ENCODE measurements around the gene ZBTB2. TPM values are rescaled to one million over a fixed set of nuclear protein-coding genes. Genes with fewer than 3 reads are reported as not detected.
A peak's percentile ranks its signal among the peaks of the same experiment; 100 is the strongest.

Gene ZBTB2
- polyA plus RNA-seq, 1 of the 3 experiments (the other 2 are of a cell fraction): 6.7 TPM

DNA sequence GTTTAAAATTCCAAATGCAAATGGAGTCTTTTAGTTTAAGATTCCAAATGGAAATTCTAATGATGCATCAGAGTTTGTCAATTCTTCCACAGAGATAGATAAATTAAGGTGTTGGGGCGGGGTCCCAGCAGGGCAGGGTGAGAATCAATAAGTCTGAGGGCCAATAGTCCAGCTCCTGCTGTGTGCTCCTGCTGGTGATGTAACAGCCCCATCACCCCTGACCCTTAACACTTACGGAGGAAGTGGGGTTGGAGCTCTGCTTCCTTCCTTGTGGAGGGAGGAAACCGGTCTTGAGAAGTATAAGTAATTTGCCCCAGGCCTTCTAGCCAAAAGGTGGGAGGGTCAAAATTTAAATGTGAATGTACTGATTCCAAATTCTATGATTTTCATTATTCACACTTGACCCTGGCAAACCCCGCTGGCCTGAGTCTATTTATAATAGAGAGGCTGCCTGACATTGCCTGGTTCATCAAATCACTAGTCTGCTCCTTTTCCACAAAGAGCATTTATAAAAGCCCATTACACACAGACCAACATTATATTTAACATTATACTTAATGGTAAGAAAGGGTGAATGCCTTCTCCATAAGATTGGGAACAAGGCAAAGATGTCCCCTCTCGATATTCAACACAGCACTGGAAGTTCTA is 17.2 kb downstream of the ZBTB2 start:
- CTCF ChIA-PET: interaction anchor here (0.6 to 1.5 kb wide), 2 partner anchors 50 to 1052 kb away, joined by 3 to 4 read pairs; no protein-coding TSS in a partner anchor
- Histone ChIP-seq H3K4me1 (ENCODE audit: control insufficient read depth in 1 of 2, insufficient read depth in 2 of 2, low read depth in 1 of 2, low read length in 1 of 2) (peaks cover 0 to 11% of the 10 kb centered on the region in 2 experiments; a peak in 2 of 4 replicates), H3K4me3 (ENCODE audit: low read depth in 2 of 2, low read length in 1 of 2) (no peak overlapping the region), H3K36me3 (replicated peaks in 1 of 2; ENCODE audit: control insufficient read depth in 1 of 2, insufficient read depth in 2 of 2, low read length in 1 of 2) (peaks cover 10 to 18% of the 10 kb centered on the region in 2 experiments), H3K9me2 (no peaks in the 10 kb centered on the region), H3F3A (replicated peaks; ENCODE audit: insufficient read depth) (peaks cover 18% of the 10 kb centered on the region), H3K79me2 (ENCODE audit: insufficient read depth) (peaks cover 53% of the 10 kb centered on the region), H2AFZ (ENCODE audit: low read depth) (no peak overlapping the region), H3K27me3 (ENCODE audit: insufficient read depth) (no peaks in the 10 kb centered on the region), H4K20me1 (ENCODE audit: insufficient read depth) (no peaks in the 10 kb centered on the region), H3K9me3 (no peaks in the 10 kb centered on the region), H3K9ac (no peak overlapping the region), H3K27ac (ENCODE audit: low read depth in 2 of 2, low read length in 1 of 2) (0 out of 4 replicates have a peak overlapping the region, but pooled peaks of 1 of the 2 experiments have one; percentile 8), H3K4me2 (no peak overlapping the region)
- TF ChIP-seq SMC3 (IDR thresholded peaks at IDR 0.05; ENCODE audit: low read depth, low read length) (no peak), TAF1 (IDR thresholded peaks at IDR 0.05; ENCODE audit: borderline replicate concordance, low read depth, low read length) (no peak)
- 96% methylated on average over 5 of the region's 5 CpGs for WGBS (ENCODE audit: low lambda C conversion rate)
- POLR2A ChIA-PET: interaction anchor here (1.2 to 1.6 kb wide), 2 partner anchors 14 to 16 kb away, joined by 3 to 6 read pairs; no protein-coding TSS in a partner anchor
- no peak for DNase-seq

GRCh38 chr6:151372164-151372563 is 19.2 kb downstream of the ZBTB2 start:
- 97% methylated on average over 5 of the region's 5 CpGs for WGBS (ENCODE audit: low lambda C conversion rate)
- TF ChIP-seq IRF3 (IDR thresholded peaks at IDR 0.05; ENCODE audit: low read depth, low read length): no peak
- TF ChIP-seq RXRA (IDR thresholded peaks at IDR 0.05; ENCODE audit: borderline replicate concordance, low read depth): no peak
- TF ChIP-seq EP300 (IDR thresholded peaks at IDR 0.05; ENCODE audit: borderline replicate concordance in 1 of 2, low read depth in 1 of 2, low read length in 1 of 2): no peak
- no peak for TF ChIP-seq FOXM1 (IDR thresholded peaks at IDR 0.05; ENCODE audit: low read depth)
- TF ChIP-seq, protein P1, sequence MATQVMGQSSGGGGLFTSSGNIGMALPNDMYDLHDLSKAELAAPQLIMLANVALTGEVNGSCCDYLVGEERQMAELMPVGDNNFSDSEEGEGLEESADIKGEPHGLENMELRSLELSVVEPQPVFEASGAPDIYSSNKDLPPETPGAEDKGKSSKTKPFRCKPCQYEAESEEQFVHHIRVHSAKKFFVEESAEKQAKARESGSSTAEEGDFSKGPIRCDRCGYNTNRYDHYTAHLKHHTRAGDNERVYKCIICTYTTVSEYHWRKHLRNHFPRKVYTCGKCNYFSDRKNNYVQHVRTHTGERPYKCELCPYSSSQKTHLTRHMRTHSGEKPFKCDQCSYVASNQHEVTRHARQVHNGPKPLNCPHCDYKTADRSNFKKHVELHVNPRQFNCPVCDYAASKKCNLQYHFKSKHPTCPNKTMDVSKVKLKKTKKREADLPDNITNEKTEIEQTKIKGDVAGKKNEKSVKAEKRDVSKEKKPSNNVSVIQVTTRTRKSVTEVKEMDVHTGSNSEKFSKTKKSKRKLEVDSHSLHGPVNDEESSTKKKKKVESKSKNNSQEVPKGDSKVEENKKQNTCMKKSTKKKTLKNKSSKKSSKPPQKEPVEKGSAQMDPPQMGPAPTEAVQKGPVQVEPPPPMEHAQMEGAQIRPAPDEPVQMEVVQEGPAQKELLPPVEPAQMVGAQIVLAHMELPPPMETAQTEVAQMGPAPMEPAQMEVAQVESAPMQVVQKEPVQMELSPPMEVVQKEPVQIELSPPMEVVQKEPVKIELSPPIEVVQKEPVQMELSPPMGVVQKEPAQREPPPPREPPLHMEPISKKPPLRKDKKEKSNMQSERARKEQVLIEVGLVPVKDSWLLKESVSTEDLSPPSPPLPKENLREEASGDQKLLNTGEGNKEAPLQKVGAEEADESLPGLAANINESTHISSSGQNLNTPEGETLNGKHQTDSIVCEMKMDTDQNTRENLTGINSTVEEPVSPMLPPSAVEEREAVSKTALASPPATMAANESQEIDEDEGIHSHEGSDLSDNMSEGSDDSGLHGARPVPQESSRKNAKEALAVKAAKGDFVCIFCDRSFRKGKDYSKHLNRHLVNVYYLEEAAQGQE (IDR thresholded peaks at IDR 0.05; ENCODE audit: low read depth, low read length): no peak
- no peak for TF ChIP-seq USF2 (IDR thresholded peaks at IDR 0.05; ENCODE audit: borderline replicate concordance, low read depth, low read length)
- no peak for TF ChIP-seq RAD21 (IDR thresholded peaks at IDR 0.05; ENCODE audit: low read length)
- TF ChIP-seq RFX5 (IDR thresholded peaks at IDR 0.05; ENCODE audit: low read length): no peak
- no peak for TF ChIP-seq FOSL2 (IDR thresholded peaks at IDR 0.05; ENCODE audit: borderline replicate concordance, low read depth)
- TF ChIP-seq PBX3 (IDR thresholded peaks at IDR 0.05): no peak
- Histone ChIP-seq H3K9ac (no peak overlapping the region), H3K36me3 (replicated peaks in 1 of 2; ENCODE audit: control insufficient read depth in 1 of 2, insufficient read depth in 2 of 2, low read length in 1 of 2) (peaks cover 10 to 22% of the 10 kb centered on the region in 2 experiments), H3F3A (replicated peaks; ENCODE audit: insufficient read depth) (peaks cover 5% of the 10 kb centered on the region), H4K20me1 (ENCODE audit: insufficient read depth) (no peaks in the 10 kb centered on the region), H2AFZ (ENCODE audit: low read depth) (no peak overlapping the region), H3K4me1 (ENCODE audit: control insufficient read depth in 1 of 2, insufficient read depth in 2 of 2, low read depth in 1 of 2, low read length in 1 of 2) (peaks cover 0 to 11% of the 10 kb centered on the region in 2 experiments; a peak in 2 of 4 replicates), H3K27me3 (ENCODE audit: insufficient read depth) (no peaks in the 10 kb centered on the region), H3K9me2 (no peaks in the 10 kb centered on the region), H3K4me2 (no peak overlapping the region), H3K79me2 (ENCODE audit: insufficient read depth) (peaks cover 40% of the 10 kb centered on the region), H3K9me3 (no peaks in the 10 kb centered on the region), H3K27ac (ENCODE audit: low read depth in 2 of 2, low read length in 1 of 2) (no peak overlapping the region), H3K4me3 (ENCODE audit: low read depth in 2 of 2, low read length in 1 of 2) (no peak overlapping the region)
- DNase-seq: no peak
- CTCF ChIA-PET: no interaction called here
- POLR2A ChIA-PET: no interaction called here

All from SK-N-SH (cell line).